HG03108 (cell line): ENCODE measurements around the gene GMDS.

Experiments used
- ATAC-seq: cut with Tn5 transposase; IDR thresholded peaks from one replicate; pipeline ENCODE4 v1.9.1; 2021; ENCODE audit warnings: moderate library complexity; ENCODE audit not compliant: unreplicated experiment

The GMDS gene

GRCh38 chr6:1815827-1816452 lies 429.5 kb downstream of the GMDS start:
- ATAC-seq, result no peak

- ATAC-seq, result no peak
These were observed 431.1 kb downstream of the GMDS start for GRCh38 chr6:1814279-1814678.

GRCh38 chr6:1812487-1812886 lies 432.9 kb downstream of the GMDS start:
- no peak for ATAC-seq

GRCh38 chr6:1812034-1812433 lies 433.4 kb downstream of the GMDS start:
- ATAC-seq, result no peak

- ATAC-seq, result no peak
These were observed 434.5 kb downstream of the GMDS start for GRCh38 chr6:1810880-1811279.

GRCh38 chr6:1809291-1809988 lies 436.0 kb downstream of the GMDS start:
- no peak for ATAC-seq

- ATAC-seq, result no peak
These were observed 438.5 kb downstream of the GMDS start for GRCh38 chr6:1806935-1807334.

- no peak for ATAC-seq
These were observed 442.7 kb downstream of the GMDS start for GRCh38 chr6:1802491-1803395.

GRCh38 chr6:1801401-1801800 lies 444.0 kb downstream of the GMDS start:
- no peak for ATAC-seq

- no peak for ATAC-seq
These were observed 444.6 kb downstream of the GMDS start for GRCh38 chr6:1800845-1801244.

GRCh38 chr6:1798965-1799325 lies 446.5 kb downstream of the GMDS start:
- no peak for ATAC-seq

- no peak for ATAC-seq
These were observed 447.0 kb downstream of the GMDS start for GRCh38 chr6:1798303-1798964.

- ATAC-seq, result no peak
These were observed 447.6 kb downstream of the GMDS start for GRCh38 chr6:1797801-1798200.

GRCh38 chr6:1796706-1797529 lies 448.5 kb downstream of the GMDS start:
- ATAC-seq, result peak; percentile 82

GRCh38 chr6:1795910-1796309 lies 449.5 kb downstream of the GMDS start:
- ATAC-seq, result no peak

GRCh38 chr6:1792989-1793388 lies 452.4 kb downstream of the GMDS start:
- ATAC-seq, result no peak

GRCh38 chr6:1790684-1791083 lies 454.7 kb downstream of the GMDS start:
- no peak for ATAC-seq

- no peak for ATAC-seq
These were observed 456.3 kb downstream of the GMDS start for GRCh38 chr6:1789092-1789491.

- ATAC-seq, result no peak
These were observed 457.5 kb downstream of the GMDS start for GRCh38 chr6:1787894-1788293.
